GM12878 (cell line): ENCODE measurements around the gene ARPC1A. TPM values are rescaled to one million over a fixed set of nuclear protein-coding genes. Genes with fewer than 3 reads are reported as not detected.

ENCODE experiments used
- ATAC-seq: fragments of 200-7000 bp; cut with Tn5 transposase; 3 replicates; pipeline ENCODE4 v1.9.1; 2020; ENCODE audit warnings: mild to moderate bottlenecking, moderate library complexity
- BruUV-seq: library from RNA; stranded (reverse); fragments of 400-500 nt; replicated peaks from 2 replicates; lab custom pipeline; 2021; lab: Mats Ljungman, UMichigan
- CTCF ChIA-PET: fragments of 300-600 bp; sonication (Branson Sonifier 250); formaldehyde crosslinking; extraction: SDS; loops from one replicate; lab custom pipeline; 2021; ENCODE audit warnings: inconsistent platforms; lab: Yijun Ruan, JAX
- POLR2A ChIA-PET: fragments of 350-600 bp; formaldehyde crosslinking; extraction: SDS; loops from one replicate; lab custom pipeline; 2021; ENCODE audit warnings: inconsistent platforms; lab: Charles Lee
- RAD21 ChIA-PET: fragments of 300-600 bp; sonication (Branson Sonifier 250); formaldehyde crosslinking; loops from one replicate; lab custom pipeline; 2023; ENCODE audit warnings: antibody characterized with exemption; ENCODE audit not compliant: unreplicated experiment; lab: Charles Lee
- SMC1A ChIA-PET: fragments of 300-600 bp; sonication (Branson Sonifier 250); formaldehyde crosslinking; loops from one replicate; lab custom pipeline; 2023; ENCODE audit not compliant: unreplicated experiment, uncharacterized antibody; lab: Charles Lee
- DNase-seq: peaks from one replicate; pipeline ENCODE4 v3.0.0-alpha.2; 2011; ENCODE audit warnings: low read depth, low spot score
- FAIRE-seq: peaks from 3 replicates; lab custom pipeline; 2011; peaks lifted over from hg19 to GRCh38; lab: Jason Lieb, UNC
- H2AFZ ChIP-seq: 2 replicates; pipeline ENCODE4 v1.6.0; 2011; ENCODE audit warnings: low read depth, low read length, control low read depth; ENCODE audit not compliant: control insufficient read depth
- H3K27ac ChIP-seq: 2 replicates; pipeline ENCODE4 v1.5.1; 2011; ENCODE audit warnings: control low read depth; ENCODE audit not compliant: control insufficient read depth, insufficient read depth
- H3K27me3 ChIP-seq, 2 experiments: replicated peaks in 1 of 2; 2 replicates each; pipeline versions ENCODE4 v1.6.0 to v1.6.1; 2011; ENCODE audit warnings: low read length in 1 of 2; ENCODE audit not compliant: control insufficient read depth in 2 of 2, insufficient read depth in 2 of 2
- H3K36me3 ChIP-seq, 2 experiments: 2 replicates each; pipeline ENCODE4 v1.5.1; 2011; ENCODE audit warnings: low read length in 1 of 2; ENCODE audit not compliant: control insufficient read depth in 2 of 2, insufficient read depth in 2 of 2
- H3K4me1 ChIP-seq: 2 replicates; pipeline ENCODE4 v1.6.1; 2011; ENCODE audit warnings: mild to moderate bottlenecking, low read length, moderate library complexity, mixed read lengths; ENCODE audit not compliant: control insufficient read depth, insufficient read depth
- H3K4me2 ChIP-seq: 2 replicates; pipeline ENCODE4 v1.6.0; 2011; ENCODE audit warnings: control low read depth; ENCODE audit not compliant: control insufficient read depth, insufficient read depth
- H3K4me3 ChIP-seq: fragments of 200-600 bp; sonication (generic); 2 replicates; pipeline ENCODE4 v1.5.1; 2016
- H3K79me2 ChIP-seq: 2 replicates; pipeline ENCODE4 v1.6.0; 2011; ENCODE audit warnings: low read length; ENCODE audit not compliant: control insufficient read depth, insufficient read depth
- H3K9ac ChIP-seq: 2 replicates; pipeline ENCODE4 v1.8.0; 2011; ENCODE audit warnings: low read length, control low read depth, mixed read lengths; ENCODE audit not compliant: control insufficient read depth, insufficient read depth
- H3K9me3 ChIP-seq: replicated peaks from 3 replicates; pipeline ENCODE4 v1.5.1; 2011; ENCODE audit warnings: mild to moderate bottlenecking, low read length; ENCODE audit not compliant: control insufficient read depth, insufficient read depth
- H4K20me1 ChIP-seq: 2 replicates; pipeline ENCODE4 v1.6.0; 2011; ENCODE audit not compliant: control insufficient read depth, insufficient read depth
- HDAC6 ChIP-seq: fragments of 200-600 bp; sonication (generic); IDR thresholded peaks from one replicate; pipeline ENCODE4 v1.8.0; 2017; ENCODE audit warnings: antibody characterized with exemption; ENCODE audit not compliant: unreplicated experiment
- JUNB ChIP-seq: IDR thresholded peaks from 2 replicates; pipeline ENCODE4 v1.6.1; 2016; ENCODE audit warnings: antibody characterized with exemption, mild to moderate bottlenecking
- NRF1 ChIP-seq: conservative IDR thresholded peaks from 2 replicates; pipeline ENCODE4 v1.6.1; 2011; ENCODE audit warnings: mild to moderate bottlenecking, low read depth, low read length, improper control_type of control experiment
- WGBS: methylation state at CpG from one replicate; pipeline ENCODE4 v1.1.6; 2016; ENCODE audit warnings: low lambda C conversion rate; ENCODE audit not compliant: insufficient replicate concordance, insufficient coverage; ENCODE audit errors: missing lambda C conversion rate; 5-methylcytosine and 5-hydroxymethylcytosine counted together
- in situ Hi-C: fragments of 300-500 bp; cut with MboI; formaldehyde crosslinking; loops from 9 replicates; pipeline ENCODE4 v1.14.3; 2018; ENCODE audit warnings: mixed read lengths
- intact Hi-C: fragments of 100-400 bp; cut with micrococcal nuclease; formaldehyde crosslinking; loops from one replicate; pipeline ENCODE4 v1.14.2; 2022; ENCODE audit not compliant: unreplicated experiment
- polyA plus RNA-seq, 11 experiments: library from polyadenylated mRNA; depleted of rRNA in 4 of 11; unstranded in 6 of 11; stranded (reverse) in 5 of 11; fragments of >200 nt; fragmentation: Nextera tagmentation in 4 of 11; fragmentation: Illumina TruSeq in 1 of 11; extraction: Ambion mirVana in 4 of 11; extraction: Trizol in 1 of 11; gene quantifications; 1 replicate in 1 of 11; 2 replicates in 10 of 11; pipeline versions ENCODE4 v1.2.1 to v1.2.3, GENCODE V29; 2011 to 2016; ENCODE audit warnings: inconsistent platforms in 2 of 11, missing spikeins in 2 of 11, low read depth in 1 of 11
- total RNA-seq, 4 experiments: library from RNA; depleted of rRNA in 3 of 4; stranded (reverse); fragments of >200 nt in 3 of 4; fragmentation: Illumina TruSeq in 1 of 4; extraction: Trizol in 1 of 4; gene quantifications; 2 replicates each; pipeline versions ENCODE4 v1.2.1 to v1.2.3, GENCODE V29; 2013 to 2021

The ARPC1A gene
- total and polyA plus RNA-seq, 10 of the 15 experiments (the other 5 are each of a cell fraction or from before 2014, with no cell fraction given): 42.3 to 152 (median 72.1) TPM

DNA sequence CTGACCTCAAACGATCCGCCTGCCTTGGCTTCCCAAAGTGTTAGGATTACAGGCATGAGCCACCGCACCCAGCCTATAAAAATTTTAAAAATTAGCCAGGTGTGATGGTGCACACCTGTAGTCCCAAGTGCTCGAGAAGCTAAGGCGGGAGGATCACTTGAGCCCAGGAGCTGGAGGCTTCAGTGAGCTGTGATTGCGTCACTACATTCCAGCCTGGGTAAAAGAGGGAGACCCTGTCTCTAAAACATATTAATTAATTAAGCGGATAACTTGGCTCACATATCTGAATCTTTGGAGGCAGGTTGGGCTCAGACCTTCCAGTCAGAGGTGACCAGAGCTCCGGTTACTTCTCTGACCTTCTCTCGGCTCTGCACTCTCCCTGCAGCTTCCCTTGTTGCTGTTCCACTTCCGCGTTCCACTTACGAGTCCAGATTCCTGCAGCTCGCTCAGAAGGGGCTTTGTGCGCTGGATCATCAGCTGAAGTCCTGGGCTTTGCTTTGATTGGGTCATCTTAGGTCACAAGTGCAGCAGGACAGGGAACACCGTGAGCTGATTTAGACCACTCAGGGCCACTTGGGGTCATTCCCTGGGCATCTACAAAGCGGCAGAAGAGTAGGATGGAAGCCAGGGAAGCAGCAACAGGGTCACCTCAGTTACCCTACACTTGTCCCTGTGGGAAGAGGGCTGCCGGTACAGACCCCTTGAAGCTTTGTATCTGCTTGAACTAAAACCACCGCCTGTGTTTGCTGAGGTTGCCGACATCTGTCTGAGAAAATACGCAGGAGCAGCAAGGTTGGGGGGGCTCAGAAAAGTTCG, 46.8 kb downstream of the ARPC1A start:
- FAIRE-seq: no peak
- Histone ChIP-seq H4K20me1 (no peaks in the 10 kb centered on the region; the same call in 1 of the 2 replicates), H3K9ac (no peak overlapping the region), H3K36me3 (peaks cover 0 to 3% of the 10 kb centered on the region in 2 experiments; a peak in 1 of 4 replicates), H3K27me3 (no peaks in the 10 kb centered on the region), H3K4me1 (peaks cover 7% of the 10 kb centered on the region; the same call in 1 of the 2 replicates), H3K4me3 (no peak overlapping the region), H3K27ac (no peak overlapping the region), H3K4me2 (no peak overlapping the region), H3K9me3 (no peaks in the 10 kb centered on the region), H3K79me2 (peaks cover 27% of the 10 kb centered on the region), H2AFZ (no peak overlapping the region)
- BruUV-seq: no TSS peak
- ChIA-PET SMC1A (interaction anchor here (1.0 to 1.2 kb wide), 2 partner anchors 35 to 45 kb away, joined by 4 read pairs; no protein-coding TSS in a partner anchor), RAD21 (no interaction called here), POLR2A (interaction anchor here (0.6 to 0.8 kb wide), 2 partner anchors 87 to 278 kb away, joined by 4 read pairs; no protein-coding TSS in a partner anchor), CTCF (interaction anchor here (1.0 kb wide), 1 partner anchor 14 kb away, joined by 4 read pairs; no protein-coding TSS in a partner anchor)
- DNase-seq: no peak
- in situ Hi-C loops: no loop called here
- no peak for TF ChIP-seq NRF1
- TF ChIP-seq HDAC6: no peak
- no peak for TF ChIP-seq JUNB
- WGBS: 92% methylated on average over 21 of the region's 21 CpGs
- ATAC-seq: no peak
- intact Hi-C loops: loop anchor here (5.0 kb wide), 1 partner anchor 35 kb away; the partner anchor contains the start of genes BUD31 and PDAP1
